Measurements from ENCODE around the gene GGT5.
A peak's percentile ranks its signal among the peaks of the same experiment; 100 is the strongest.
"Not testable (repeated sequence)": the region's sequence is repeated elsewhere in the genome, so short reads cannot be mapped to it uniquely, and the experiment has no call there.

Gene GGT5

GRCh38 chr22:24262185-24262749, 17.4 kb upstream of the GGT5 start:
- DNase-seq (ENCODE audit: low spot score) = not testable (repeated sequence)

- not testable (repeated sequence) for DNase-seq (ENCODE audit: low spot score)
Measured at GRCh38 chr22:24259459-24259858, 14.6 kb upstream of the GGT5 start.

GRCh38 chr22:24256736-24257135, 11.9 kb upstream of the GGT5 start:
- not testable (repeated sequence) for DNase-seq (ENCODE audit: low spot score)

GRCh38 chr22:24256136-24256535, 11.3 kb upstream of the GGT5 start:
- not testable (repeated sequence) for DNase-seq (ENCODE audit: low spot score)

GRCh38 chr22:24253126-24253525, 8.2 kb upstream of the GGT5 start:
- DNase-seq (ENCODE audit: low spot score) = not testable (repeated sequence)

- not testable (repeated sequence) for DNase-seq (ENCODE audit: low spot score)
Measured at GRCh38 chr22:24251286-24251685, 6.4 kb upstream of the GGT5 start.

GRCh38 chr22:24249413-24249812, 4.5 kb upstream of the GGT5 start:
- DNase-seq (ENCODE audit: low spot score) = not testable (repeated sequence)

GRCh38 chr22:24248611-24249010, 3.7 kb upstream of the GGT5 start:
- DNase-seq (ENCODE audit: low spot score) = not testable (repeated sequence)

GRCh38 chr22:24247564-24248344, 2.9 kb upstream of the GGT5 start:
- peak; percentile 96 for DNase-seq (ENCODE audit: low spot score)

- no peak for DNase-seq (ENCODE audit: low spot score)
Measured at GRCh38 chr22:24247011-24247507, 2.2 kb upstream of the GGT5 start.

GRCh38 chr22:24245584-24246561, 991 bp upstream of the GGT5 start:
- peak; percentile 5 for DNase-seq (ENCODE audit: low spot score)

- no peak for DNase-seq (ENCODE audit: low spot score)
Measured at GRCh38 chr22:24244144-24244787, 616 bp downstream of the GGT5 start.

GRCh38 chr22:24243417-24243816, 1.5 kb downstream of the GGT5 start:
- not testable (repeated sequence) for DNase-seq (ENCODE audit: low spot score)

- DNase-seq (ENCODE audit: low spot score) = not testable (repeated sequence)
Measured at GRCh38 chr22:24240985-24241692, 3.7 kb downstream of the GGT5 start.

GRCh38 chr22:24240381-24240780, 4.5 kb downstream of the GGT5 start:
- no peak for DNase-seq (ENCODE audit: low spot score)

GRCh38 chr22:24238101-24238694, 6.7 kb downstream of the GGT5 start:
- not testable (repeated sequence) for DNase-seq (ENCODE audit: low spot score)

GRCh38 chr22:24236656-24237055, 8.2 kb downstream of the GGT5 start:
- no peak for DNase-seq (ENCODE audit: low spot score)

- DNase-seq (ENCODE audit: low spot score) = no peak
Measured at GRCh38 chr22:24235315-24235714, 9.6 kb downstream of the GGT5 start.

- DNase-seq (ENCODE audit: low spot score) = no peak
Measured at GRCh38 chr22:24233816-24234215, 11.1 kb downstream of the GGT5 start.

GRCh38 chr22:24233235-24233634, 11.6 kb downstream of the GGT5 start:
- no peak for DNase-seq (ENCODE audit: low spot score)

GRCh38 chr22:24232725-24233124, 12.2 kb downstream of the GGT5 start:
- no peak for DNase-seq (ENCODE audit: low spot score)
